ENCODE data around the gene CDCP1.

Gene CDCP1

GRCh38 chr3:45178183-45179023 is 32.2 kb upstream of the CDCP1 start:
- Histone ChIP-seq H3K36me3 (replicated peaks; ENCODE audit: insufficient read depth, low read length) (no peaks in the 10 kb centered on the region), H3K27ac (ENCODE audit: low read length) (no peak overlapping the region), H3K79me2 (ENCODE audit: low read length) (no peaks in the 10 kb centered on the region), H3K9ac (ENCODE audit: low read length) (no peak overlapping the region), H3K9me3 (replicated peaks; ENCODE audit: insufficient read depth, low read length) (no peaks in the 10 kb centered on the region), H3K9me2 (replicated peaks; ENCODE audit: insufficient read depth, low read length) (no peaks in the 10 kb centered on the region), H3K4me2 (ENCODE audit: low read depth, low read length) (no peak overlapping the region), H3K27me3 (replicated peaks; ENCODE audit: insufficient read depth, low read length) (no peaks in the 10 kb centered on the region), H3K4me1 (ENCODE audit: low read length) (peaks cover 11% of the 10 kb centered on the region), H4K20me1 (ENCODE audit: insufficient read depth, low read length) (no peaks in the 10 kb centered on the region), H3K4me3 (ENCODE audit: low read length) (no peak overlapping the region), H2AFZ (ENCODE audit: low read length) (no peak overlapping the region), H3F3A (ENCODE audit: insufficient read depth, low read length) (peaks cover 10% of the 10 kb centered on the region)
- DNase-seq = no peak
- TF ChIP-seq CTCF (IDR thresholded peaks at IDR 0.05; ENCODE audit: low read length) (no peak), EZH2 (optimal IDR thresholded peaks at IDR 0.05; ENCODE audit: low read depth, low read length) (no peak), EZH2phosphoT487 (IDR thresholded peaks at IDR 0.05; ENCODE audit: low read length) (no peak)

GRCh38 chr3:45176912-45177311 is 30.7 kb upstream of the CDCP1 start:
- TF ChIP-seq EZH2phosphoT487 (IDR thresholded peaks at IDR 0.05; ENCODE audit: low read length) (no peak), EZH2 (optimal IDR thresholded peaks at IDR 0.05; ENCODE audit: low read depth, low read length) (no peak), CTCF (IDR thresholded peaks at IDR 0.05; ENCODE audit: low read length) (no peak)
- no peaks in the 10 kb centered on the region for H3F3A ChIP-seq (ENCODE audit: insufficient read depth, low read length)
- H3K9me3 ChIP-seq (replicated peaks; ENCODE audit: insufficient read depth, low read length) = no peaks in the 10 kb centered on the region
- no peaks in the 10 kb centered on the region for H4K20me1 ChIP-seq (ENCODE audit: insufficient read depth, low read length)
- no peak for DNase-seq
- H2AFZ ChIP-seq (ENCODE audit: low read length) = no peak overlapping the region
- H3K36me3 ChIP-seq (replicated peaks; ENCODE audit: insufficient read depth, low read length) = no peaks in the 10 kb centered on the region
- no peaks in the 10 kb centered on the region for H3K4me1 ChIP-seq (ENCODE audit: low read length)
- H3K9ac ChIP-seq (ENCODE audit: low read length) = no peak overlapping the region
- no peaks in the 10 kb centered on the region for H3K9me2 ChIP-seq (replicated peaks; ENCODE audit: insufficient read depth, low read length)
- no peak overlapping the region for H3K4me2 ChIP-seq (ENCODE audit: low read depth, low read length)
- H3K79me2 ChIP-seq (ENCODE audit: low read length) = no peaks in the 10 kb centered on the region
- H3K27ac ChIP-seq (ENCODE audit: low read length) = no peak overlapping the region
- H3K27me3 ChIP-seq (replicated peaks; ENCODE audit: insufficient read depth, low read length) = no peaks in the 10 kb centered on the region
- H3K4me3 ChIP-seq (ENCODE audit: low read length) = no peak overlapping the region

- Histone ChIP-seq H3K79me2 (ENCODE audit: low read length) (no peaks in the 10 kb centered on the region), H3K4me2 (ENCODE audit: low read depth, low read length) (no peak overlapping the region), H3K27me3 (replicated peaks; ENCODE audit: insufficient read depth, low read length) (no peaks in the 10 kb centered on the region), H2AFZ (ENCODE audit: low read length) (no peak overlapping the region), H3K9me3 (replicated peaks; ENCODE audit: insufficient read depth, low read length) (no peaks in the 10 kb centered on the region), H3K4me3 (ENCODE audit: low read length) (no peak overlapping the region), H3K9me2 (replicated peaks; ENCODE audit: insufficient read depth, low read length) (no peaks in the 10 kb centered on the region), H3K36me3 (replicated peaks; ENCODE audit: insufficient read depth, low read length) (no peaks in the 10 kb centered on the region), H3F3A (ENCODE audit: insufficient read depth, low read length) (no peaks in the 10 kb centered on the region), H3K4me1 (ENCODE audit: low read length) (no peaks in the 10 kb centered on the region), H3K9ac (ENCODE audit: low read length) (no peak overlapping the region), H3K27ac (ENCODE audit: low read length) (no peak overlapping the region), H4K20me1 (ENCODE audit: insufficient read depth, low read length) (no peaks in the 10 kb centered on the region)
- no peak for DNase-seq
- TF ChIP-seq EZH2 (optimal IDR thresholded peaks at IDR 0.05; ENCODE audit: low read depth, low read length) (no peak), EZH2phosphoT487 (IDR thresholded peaks at IDR 0.05; ENCODE audit: low read length) (no peak), CTCF (IDR thresholded peaks at IDR 0.05; ENCODE audit: low read length) (no peak)
These were observed 28.1 kb upstream of the CDCP1 start for GRCh38 chr3:45174234-45174633.

All from MM.1S (cell line).